SK-N-SH (cell line): ENCODE data around the gene CLIC3. TPM values are rescaled to one million over a fixed set of nuclear protein-coding genes. Genes with fewer than 3 reads are reported as not detected.

Experiments
- CTCF ChIA-PET: fragments of 300-600, 350-600 bp; formaldehyde crosslinking; extraction: SDS; loops from one replicate; lab custom pipeline; 2021; lab: Yijun Ruan, JAX
- POLR2A ChIA-PET: fragments of 350-600 bp; sonication (Branson Sonifier 250); formaldehyde crosslinking; extraction: SDS; loops from one replicate; lab custom pipeline; 2020; ENCODE audit warnings: antibody characterized with exemption, inconsistent platforms; lab: Yijun Ruan, JAX
- DNase-seq: peaks from one replicate; pipeline ENCODE4 v3.0.0; 2012
- H2AFZ ChIP-seq: fragments of 200-600 bp; sonication (generic); 2 replicates; pipeline ENCODE4 v1.8.1; 2016; ENCODE audit warnings: antibody characterized with exemption, mild to moderate bottlenecking, low read depth
- H3F3A ChIP-seq: fragments of 200-600 bp; sonication (generic); replicated peaks from 2 replicates; pipeline ENCODE3; 2016; ENCODE audit warnings: antibody characterized with exemption, mild to moderate bottlenecking; ENCODE audit not compliant: insufficient read depth
- H3K27ac ChIP-seq, 2 experiments: fragments of 200-500 bp in 1 of 2; fragments of 200-600 bp in 1 of 2; sonication (Bioruptor generic) in 1 of 2; sonication (generic), shearing (Covaris generic) in 1 of 2; 2 replicates each; pipeline versions ENCODE4 v1.5.1 to v1.6.1; 2014 to 2016; ENCODE audit warnings: low read depth in 2 of 2, inconsistent platforms in 1 of 2, low read length in 1 of 2, mild to moderate bottlenecking in 1 of 2, mixed read lengths in 1 of 2
- H3K27me3 ChIP-seq: fragments of 200-600 bp; sonication (generic), shearing (Covaris generic); 2 replicates; pipeline ENCODE4 v1.6.1; 2016; ENCODE audit warnings: mixed run types; ENCODE audit not compliant: insufficient read depth
- H3K36me3 ChIP-seq, 2 experiments: fragments of 200-500 bp in 1 of 2; fragments of 200-600 bp in 1 of 2; sonication (Bioruptor generic) in 1 of 2; sonication (generic) in 1 of 2; replicated peaks in 1 of 2; 2 replicates each; pipeline versions ENCODE3 to v1.5.1; 2014 to 2016; ENCODE audit warnings: low read length in 1 of 2, mild to moderate bottlenecking in 1 of 2; ENCODE audit not compliant: insufficient read depth in 2 of 2, control insufficient read depth in 1 of 2
- H3K4me1 ChIP-seq, 2 experiments: fragments of 200-500 bp in 1 of 2; fragments of 200-600 bp in 1 of 2; sonication (Bioruptor generic) in 1 of 2; sonication (generic), shearing (Covaris generic) in 1 of 2; 2 replicates each; pipeline versions ENCODE4 v1.5.1 to v1.6.1; 2014 to 2016; ENCODE audit warnings: low read depth in 1 of 2, low read length in 1 of 2, mixed run types in 1 of 2; ENCODE audit not compliant: insufficient read depth in 2 of 2, control insufficient read depth in 1 of 2
- H3K4me2 ChIP-seq: fragments of 200-600 bp; sonication (generic), shearing (Covaris generic); 2 replicates; pipeline ENCODE4 v1.6.1; 2017; ENCODE audit warnings: mixed run types
- H3K4me3 ChIP-seq, 2 experiments: fragments of 200-500 bp in 1 of 2; fragments of 200-600 bp in 1 of 2; sonication (Bioruptor generic) in 1 of 2; sonication (generic), shearing (Covaris generic) in 1 of 2; 2 replicates each; pipeline versions ENCODE4 v1.5.1 to v1.8.1; 2014 to 2016; ENCODE audit warnings: low read depth in 2 of 2, inconsistent platforms in 1 of 2, low read length in 1 of 2, mild to moderate bottlenecking in 1 of 2, mixed read lengths in 1 of 2, moderate library complexity in 1 of 2
- H3K79me2 ChIP-seq: fragments of 200-600 bp; sonication (generic); 2 replicates; pipeline ENCODE4 v1.8.1; 2017; ENCODE audit warnings: mild to moderate bottlenecking; ENCODE audit not compliant: insufficient read depth
- H3K9ac ChIP-seq: fragments of 200-600 bp; sonication (generic); 2 replicates; pipeline ENCODE4 v1.6.1; 2017; ENCODE audit warnings: mixed run types
- H3K9me2 ChIP-seq: fragments of 200-600 bp; sonication (generic); 2 replicates; pipeline ENCODE4 v1.6.1; 2017; ENCODE audit warnings: mixed run types
- H3K9me3 ChIP-seq: fragments of 200-600 bp; sonication (generic); 2 replicates; pipeline ENCODE4 v1.6.1; 2017; ENCODE audit warnings: mixed run types, mild to moderate bottlenecking, moderate library complexity
- H4K20me1 ChIP-seq: fragments of 200-600 bp; sonication (generic); 2 replicates; pipeline ENCODE4 v1.6.1; 2017; ENCODE audit warnings: mild to moderate bottlenecking, mixed run types; ENCODE audit not compliant: insufficient read depth
- CHD2 ChIP-seq: fragments of 150-350 bp; IDR thresholded peaks from 2 replicates; pipeline ENCODE4 v1.6.1; 2018; ENCODE audit warnings: low read length; ENCODE audit not compliant: partially characterized antibody
- FOSL2 ChIP-seq: IDR thresholded peaks from 2 replicates; pipeline ENCODE4 v1.4.0; 2012; ENCODE audit warnings: low read depth, mild to moderate bottlenecking, moderate library complexity, borderline replicate concordance
- FOXM1 ChIP-seq: IDR thresholded peaks from 2 replicates; pipeline ENCODE4 v1.4.0; 2012; ENCODE audit warnings: low read depth, mild to moderate bottlenecking
- GABPA ChIP-seq: IDR thresholded peaks from 2 replicates; pipeline ENCODE4 v1.4.0; 2012; ENCODE audit warnings: low read depth, mild to moderate bottlenecking
- GATA2 ChIP-seq: sonication (generic); formaldehyde crosslinking; IDR thresholded peaks from 2 replicates; pipeline ENCODE4 v1.5.0; 2020; ENCODE audit warnings: mild to moderate bottlenecking, missing genetic modification reagents
- MEF2A ChIP-seq: IDR thresholded peaks from 2 replicates; pipeline ENCODE4 v1.4.0; 2012; ENCODE audit warnings: low read depth, borderline replicate concordance
- NFIC ChIP-seq: IDR thresholded peaks from 2 replicates; pipeline ENCODE4 v1.4.0; 2012; ENCODE audit warnings: borderline replicate concordance
- RAD21 ChIP-seq: IDR thresholded peaks from 2 replicates; pipeline ENCODE4 v1.6.1; 2012; ENCODE audit warnings: mild to moderate bottlenecking, low read length
- REST ChIP-seq: IDR thresholded peaks from 2 replicates; pipeline ENCODE4 v1.6.1; 2012; ENCODE audit warnings: mild to moderate bottlenecking, low read depth, low read length, moderate library complexity
- SIN3A ChIP-seq: IDR thresholded peaks from 2 replicates; pipeline ENCODE4 v1.6.1; 2012; ENCODE audit warnings: low read depth, mild to moderate bottlenecking, low read length, moderate library complexity, borderline replicate concordance
- TAF1 ChIP-seq: IDR thresholded peaks from 2 replicates; pipeline ENCODE4 v1.6.1; 2012; ENCODE audit warnings: low read depth, mild to moderate bottlenecking, low read length, moderate library complexity, borderline replicate concordance
- TEAD4 ChIP-seq: IDR thresholded peaks from 2 replicates; pipeline ENCODE4 v1.4.0; 2012; ENCODE audit warnings: mild to moderate bottlenecking, borderline replicate concordance; ENCODE audit not compliant: insufficient read depth
- USF1 ChIP-seq: IDR thresholded peaks from 2 replicates; pipeline ENCODE4 v1.4.0; 2012; ENCODE audit warnings: low read depth, borderline replicate concordance
- USF2 ChIP-seq: fragments of 150-350 bp; IDR thresholded peaks from 2 replicates; pipeline ENCODE4 v1.6.1; 2017; ENCODE audit warnings: antibody characterized with exemption, low read length, low read depth, borderline replicate concordance
- YY1 ChIP-seq: IDR thresholded peaks from 2 replicates; pipeline ENCODE4 v1.4.0; 2012; ENCODE audit warnings: low read depth, mild to moderate bottlenecking
- ZBTB33 ChIP-seq: IDR thresholded peaks from 2 replicates; pipeline ENCODE4 v1.4.0; 2012; ENCODE audit warnings: low read depth, borderline replicate concordance
- WGBS: methylation state at CpG from one replicate; pipeline ENCODE4 v1.1.6; 2017; ENCODE audit warnings: low lambda C conversion rate; 5-methylcytosine and 5-hydroxymethylcytosine counted together
- polyA plus RNA-seq, 3 experiments: library from polyadenylated mRNA; depleted of rRNA; stranded (reverse); fragments of >200 nt; gene quantifications; 2 replicates each; pipeline ENCODE4 v1.2.3, GENCODE V29; 2012

Gene CLIC3
- polyA plus RNA-seq, 1 of the 3 experiments (the other 2 are of a cell fraction), result 1.0 TPM

- peaks cover 0 to 7% of the 10 kb centered on the region in 2 experiments; a peak in 1 of 4 replicates for H3K4me1 ChIP-seq
- H3K27me3 ChIP-seq, result no peaks in the 10 kb centered on the region
- H3K27ac ChIP-seq, result no peak overlapping the region
- WGBS, result 100% methylated on average over 3 of the region's 11 CpGs
- H3K9ac ChIP-seq, result no peak overlapping the region
- no peaks in the 10 kb centered on the region for H3K36me3 ChIP-seq
- H3K9me3 ChIP-seq, result no peaks in the 10 kb centered on the region
- POLR2A ChIA-PET, result no interaction called here
- no peak overlapping the region for H2AFZ ChIP-seq
- no peaks in the 10 kb centered on the region for H3K79me2 ChIP-seq
- no peaks in the 10 kb centered on the region for H3K9me2 ChIP-seq
- H3K4me3 ChIP-seq, result no peak overlapping the region
- TF ChIP-seq GABPA, result no peak
- no peak for TF ChIP-seq CHD2
- TF ChIP-seq USF2, result no peak
- DNase-seq, result no peak
- CTCF ChIA-PET, result interaction anchor here (1.3 to 1.8 kb wide), 3 partner anchors 8 to 59 kb away, joined by 4 to 5 read pairs (median 4); partner anchors contain the start of gene ABCA2
- no peak overlapping the region for H3K4me2 ChIP-seq
- H3F3A ChIP-seq, result no peaks in the 10 kb centered on the region
- H4K20me1 ChIP-seq, result no peaks in the 10 kb centered on the region
Observed at GRCh38 chr9:136970361-136970760, 26.0 kb downstream of the CLIC3 start.

- 80% methylated on average over 2 of the region's 5 CpGs for WGBS
- POLR2A ChIA-PET, result no interaction called here
- Histone ChIP-seq H3K27me3 (no peaks in the 10 kb centered on the region), H2AFZ (no peak overlapping the region), H3K9ac (no peak overlapping the region), H3K27ac (no peak overlapping the region), H3K79me2 (no peaks in the 10 kb centered on the region), H3K9me2 (no peaks in the 10 kb centered on the region), H3K4me2 (no peak overlapping the region), H3K9me3 (no peaks in the 10 kb centered on the region), H3K4me1 (peaks cover 0 to 2% of the 10 kb centered on the region in 2 experiments; a peak in 1 of 4 replicates), H3K36me3 (no peaks in the 10 kb centered on the region), H3F3A (no peaks in the 10 kb centered on the region), H4K20me1 (no peaks in the 10 kb centered on the region), H3K4me3 (no peak overlapping the region)
- no peak for DNase-seq
- CTCF ChIA-PET, result interaction anchor here (1.1 to 1.8 kb wide), 4 partner anchors 21 to 66 kb away, joined by 3 to 5 read pairs (median 4); partner anchors contain the start of gene ABCA2
- no peak for TF ChIP-seq FOXM1
- no peak for TF ChIP-seq USF2
- TF ChIP-seq NFIC, result no peak
- TF ChIP-seq CHD2, result no peak
- TF ChIP-seq REST, result no peak
- no peak for TF ChIP-seq TEAD4
- no peak for TF ChIP-seq USF1
- no peak for TF ChIP-seq SIN3A
- TF ChIP-seq YY1, result no peak
- TF ChIP-seq TAF1, result no peak
- no peak for TF ChIP-seq RAD21
- no peak for TF ChIP-seq GATA2 (CRISPR knock-in tag)
- no peak for TF ChIP-seq MEF2A
- no peak for TF ChIP-seq ZBTB33
- no peak for TF ChIP-seq FOSL2
Observed at GRCh38 chr9:136969774-136970173, 26.6 kb downstream of the CLIC3 start.
